Effector memory CD4-positive, alpha-beta T cell (primary cell): Measurements from ENCODE around the gene AATK.
"Not testable (repeated sequence)": the region's sequence is repeated elsewhere in the genome, so short reads cannot be mapped to it uniquely, and the experiment has no call there.

Source experiments
- DNase-seq, 3 donors: peaks; one replicate each; pipeline ENCODE4 v3.0.0-alpha.2; 2020
- H3K27ac ChIP-seq: 2 replicates; pipeline ENCODE4 v1.7.0; 2013; ENCODE audit warnings: mild to moderate bottlenecking, low read length, moderate library complexity; ENCODE audit not compliant: insufficient read depth, poor library complexity, severe bottlenecking
- H3K27me3 ChIP-seq: replicated peaks from 2 replicates; pipeline ENCODE4 v1.7.0; 2013; ENCODE audit warnings: mild to moderate bottlenecking, low read length; ENCODE audit not compliant: insufficient read depth, control insufficient read depth, poor library complexity, severe bottlenecking
- H3K36me3 ChIP-seq: 2 replicates; pipeline ENCODE4 v1.7.0; 2013; ENCODE audit warnings: mild to moderate bottlenecking, low read length, moderate library complexity; ENCODE audit not compliant: control insufficient read depth, insufficient read depth
- H3K4me1 ChIP-seq: 2 replicates; pipeline ENCODE4 v1.7.0; 2013; ENCODE audit warnings: low read length, mild to moderate bottlenecking; ENCODE audit not compliant: control insufficient read depth, insufficient read depth, poor library complexity, severe bottlenecking
- H3K4me3 ChIP-seq: 2 replicates; pipeline ENCODE4 v1.7.0; 2013; ENCODE audit warnings: low read length, low read depth, mild to moderate bottlenecking; ENCODE audit not compliant: insufficient read depth, poor library complexity, severe bottlenecking
- H3K9me3 ChIP-seq: 2 replicates; pipeline ENCODE4 v1.7.0; 2013; ENCODE audit warnings: mild to moderate bottlenecking, low read length, moderate library complexity; ENCODE audit not compliant: control insufficient read depth

The AATK gene

DNA sequence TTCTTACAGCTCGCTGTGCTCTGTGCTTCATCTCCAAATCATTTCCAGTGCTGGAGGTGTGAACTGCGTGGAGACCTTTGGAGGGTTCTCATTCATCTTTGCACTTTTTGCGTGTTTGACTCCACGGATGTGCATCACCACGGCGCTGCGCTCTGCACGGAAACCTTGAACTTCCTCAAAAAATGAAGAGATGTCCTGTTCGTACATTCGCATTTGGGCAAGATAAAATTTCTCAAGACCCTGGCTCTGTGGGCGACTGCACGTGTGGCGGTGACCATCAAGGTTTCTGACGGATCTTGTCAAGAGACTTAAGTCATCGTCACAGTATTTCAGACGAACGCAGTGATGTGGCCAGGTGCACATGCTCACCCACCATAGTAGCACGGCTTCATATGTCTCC is 11.1 kb downstream of the AATK start:
- no peak overlapping the region for H3K27ac ChIP-seq
- no peaks in the 10 kb centered on the region for H3K4me1 ChIP-seq

DNA sequence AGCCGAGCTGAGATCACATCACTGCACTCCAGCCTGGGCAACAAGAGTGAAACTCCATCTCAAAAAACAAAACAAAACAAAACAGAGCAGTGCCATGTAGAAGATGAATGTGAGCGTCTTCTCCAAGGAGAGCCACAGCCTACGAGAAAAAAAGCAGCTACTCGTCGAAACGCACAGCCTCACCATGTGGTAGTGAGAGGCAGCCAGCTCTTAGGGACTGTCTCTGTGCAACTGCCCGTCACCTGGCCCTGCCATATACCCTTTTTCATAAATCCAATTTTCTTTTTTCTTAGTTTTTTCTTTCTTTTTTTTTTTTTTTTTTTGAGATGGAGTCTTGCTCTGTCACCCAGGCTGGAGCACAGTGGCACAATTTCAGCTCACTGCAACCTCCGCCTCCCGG is 12.0 kb downstream of the AATK start:
- not testable (repeated sequence) for H3K4me1 ChIP-seq, DNase-seq, H3K9me3 ChIP-seq, H3K27me3 ChIP-seq, H3K4me3 ChIP-seq, H3K27ac ChIP-seq, H3K36me3 ChIP-seq

More for the DNA sequence above, 11.1 kb downstream of the AATK start:
- Histone ChIP-seq H3K27me3 (no peaks in the 10 kb centered on the region), H3K4me3 (no peak overlapping the region), H3K9me3 (no peaks in the 10 kb centered on the region), H3K36me3 (no peaks in the 10 kb centered on the region)
- no peak for DNase-seq

DNA sequence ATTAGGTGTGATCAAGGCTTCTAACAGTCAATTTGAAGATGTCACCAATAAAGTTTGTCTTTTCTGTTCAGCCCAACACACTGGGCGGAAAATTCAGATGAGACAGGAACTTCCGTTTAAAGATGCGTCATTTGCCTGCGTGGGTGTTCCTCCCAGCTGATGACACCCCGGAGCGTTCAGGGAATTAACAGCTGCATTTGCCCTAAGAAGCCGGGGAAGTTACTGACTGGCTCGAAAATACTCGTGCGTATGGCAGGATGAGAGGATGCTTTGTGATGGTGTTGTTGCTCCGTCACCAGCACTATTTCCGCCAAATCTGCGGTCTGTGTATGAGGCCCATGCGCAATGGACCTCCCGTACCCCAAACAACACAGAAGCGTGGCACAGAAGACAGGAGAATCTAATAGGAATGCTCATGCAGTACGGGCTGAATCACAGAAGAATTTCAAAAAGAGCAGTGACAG is 12.6 kb downstream of the AATK start:
- DNase-seq: peak in 2 of 3 donors; percentile 13 to 20
- no peaks in the 10 kb centered on the region for H3K4me1 ChIP-seq
- H3K4me3 ChIP-seq: no peak overlapping the region
- H3K27me3 ChIP-seq: no peaks in the 10 kb centered on the region
- peak overlapping the region; percentile 16 for H3K27ac ChIP-seq
- H3K36me3 ChIP-seq: no peaks in the 10 kb centered on the region
- no peaks in the 10 kb centered on the region for H3K9me3 ChIP-seq

DNA sequence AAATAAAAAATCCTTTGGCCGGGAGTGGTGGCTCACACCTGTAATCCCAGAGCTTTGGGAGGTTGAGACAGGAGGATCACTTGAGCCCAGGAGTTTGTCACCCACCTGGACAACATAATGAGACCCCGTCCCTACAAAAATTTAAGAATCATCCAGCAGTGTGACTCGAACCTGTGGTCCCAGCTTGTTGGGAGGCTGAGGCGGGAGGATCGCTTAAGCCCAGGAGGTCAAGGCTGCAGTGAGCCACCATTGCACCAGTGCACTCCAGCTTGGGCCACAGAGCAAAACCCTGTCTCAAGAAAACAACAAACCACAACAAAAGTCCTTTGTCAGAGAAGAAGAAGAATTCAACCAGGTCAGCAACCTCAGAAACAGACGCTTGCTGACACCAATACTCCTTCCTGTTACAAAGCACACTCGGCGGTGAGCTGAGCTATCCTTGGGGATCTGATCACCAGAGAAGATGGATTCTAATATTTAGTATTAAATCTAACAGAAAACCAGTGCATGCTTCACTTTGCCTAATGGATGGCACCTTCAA is 13.7 kb downstream of the AATK start:
- no peak overlapping the region for H3K27ac ChIP-seq
- no peaks in the 10 kb centered on the region for H3K27me3 ChIP-seq
- no peaks in the 10 kb centered on the region for H3K4me1 ChIP-seq
- no peak overlapping the region for H3K4me3 ChIP-seq
- H3K9me3 ChIP-seq: no peaks in the 10 kb centered on the region
- no peak for DNase-seq
- no peaks in the 10 kb centered on the region for H3K36me3 ChIP-seq

DNA sequence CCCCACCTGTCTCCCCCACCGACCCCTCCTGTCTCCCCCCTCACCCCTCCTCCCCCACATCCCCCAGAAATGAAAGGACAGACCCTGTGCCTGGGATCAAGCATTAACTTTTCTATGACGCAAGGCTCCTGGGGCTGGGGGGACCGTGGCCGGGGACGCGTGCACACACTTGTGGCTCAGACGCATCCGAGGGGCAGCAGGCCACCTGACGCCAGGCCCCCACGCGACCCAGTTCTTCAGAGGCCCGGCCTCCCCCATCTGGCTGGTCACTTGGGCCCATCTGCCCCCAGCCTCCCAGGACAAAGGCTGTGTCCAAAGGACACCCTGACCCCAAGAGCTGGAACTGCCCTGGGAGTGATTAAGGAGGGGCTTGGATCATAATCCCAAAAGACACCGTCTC is 14.7 kb downstream of the AATK start:
- no peaks in the 10 kb centered on the region for H3K27me3 ChIP-seq
- H3K27ac ChIP-seq: no peak overlapping the region
- no peaks in the 10 kb centered on the region for H3K4me1 ChIP-seq
- no peaks in the 10 kb centered on the region for H3K36me3 ChIP-seq
- no peak for DNase-seq
- no peak overlapping the region for H3K4me3 ChIP-seq
- H3K9me3 ChIP-seq: no peaks in the 10 kb centered on the region

DNA sequence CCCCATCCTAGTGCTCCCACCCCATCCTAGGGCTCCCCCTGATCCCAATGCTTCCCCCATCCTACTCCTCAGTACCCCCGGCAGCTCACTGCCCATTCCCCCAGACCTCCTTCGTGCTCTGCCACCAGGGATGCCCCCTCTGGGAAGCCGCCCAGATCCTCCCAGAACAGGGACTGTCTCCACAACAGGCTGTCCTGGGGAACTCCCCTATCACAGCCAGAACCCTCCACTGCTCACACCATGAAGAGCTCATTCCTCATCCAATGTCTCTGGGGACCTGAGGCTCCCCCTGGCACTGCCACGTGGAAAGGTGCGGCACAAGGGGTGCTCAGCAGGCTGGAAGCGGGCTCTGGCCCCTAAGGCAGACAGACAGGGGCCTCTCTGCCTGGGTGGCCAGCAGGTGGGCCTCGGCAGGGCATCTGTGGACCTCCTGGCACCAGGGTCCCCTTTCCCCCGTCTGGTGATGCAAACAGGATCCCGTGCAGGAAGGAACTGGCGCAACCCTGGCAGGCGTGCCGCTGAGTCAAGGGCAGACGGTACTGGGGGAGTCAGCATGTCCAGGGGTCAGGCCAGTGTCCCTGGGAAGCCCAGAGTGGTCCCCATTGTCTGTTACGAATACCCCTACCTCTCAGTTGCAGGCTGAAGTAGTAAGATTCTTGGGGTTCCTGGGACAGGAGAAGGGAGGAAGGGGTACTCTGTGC is 15.5 kb downstream of the AATK start:
- Histone ChIP-seq H3K27me3 (no peaks in the 10 kb centered on the region), H3K9me3 (no peaks in the 10 kb centered on the region), H3K4me1 (no peaks in the 10 kb centered on the region), H3K36me3 (no peaks in the 10 kb centered on the region), H3K4me3 (no peak overlapping the region), H3K27ac (no peak overlapping the region)
- DNase-seq: no peak

DNA sequence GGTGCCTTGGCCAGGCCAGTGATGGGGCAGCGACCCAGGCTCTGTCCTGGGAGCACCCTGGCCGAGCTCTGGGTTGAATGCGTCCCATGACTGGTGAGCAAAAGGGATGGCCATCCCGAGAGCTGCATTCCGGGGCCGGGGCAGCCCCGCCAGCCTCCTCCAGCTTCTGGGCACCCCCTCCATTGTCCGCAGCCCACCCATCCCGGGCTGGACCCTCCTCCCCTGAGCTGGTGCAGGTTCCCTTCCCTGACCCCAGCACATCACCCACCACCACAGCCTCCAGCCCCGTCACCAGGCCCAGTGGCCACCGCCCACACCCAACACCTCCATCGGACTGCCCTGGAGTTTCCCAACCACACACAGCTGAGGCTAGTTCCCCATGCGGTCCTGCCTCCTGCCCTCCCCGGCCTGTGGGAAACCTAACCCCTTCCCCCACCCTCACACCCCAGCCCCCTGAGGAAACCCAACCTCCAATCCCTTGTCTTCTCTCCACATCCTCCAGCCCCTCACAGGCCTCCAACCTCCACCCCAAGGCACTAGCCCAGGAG is 17.0 kb downstream of the AATK start:
- Histone ChIP-seq H3K27me3 (no peaks in the 10 kb centered on the region), H3K27ac (no peak overlapping the region), H3K4me1 (no peaks in the 10 kb centered on the region), H3K4me3 (no peak overlapping the region), H3K9me3 (no peaks in the 10 kb centered on the region), H3K36me3 (no peaks in the 10 kb centered on the region)
- no peak for DNase-seq

DNA sequence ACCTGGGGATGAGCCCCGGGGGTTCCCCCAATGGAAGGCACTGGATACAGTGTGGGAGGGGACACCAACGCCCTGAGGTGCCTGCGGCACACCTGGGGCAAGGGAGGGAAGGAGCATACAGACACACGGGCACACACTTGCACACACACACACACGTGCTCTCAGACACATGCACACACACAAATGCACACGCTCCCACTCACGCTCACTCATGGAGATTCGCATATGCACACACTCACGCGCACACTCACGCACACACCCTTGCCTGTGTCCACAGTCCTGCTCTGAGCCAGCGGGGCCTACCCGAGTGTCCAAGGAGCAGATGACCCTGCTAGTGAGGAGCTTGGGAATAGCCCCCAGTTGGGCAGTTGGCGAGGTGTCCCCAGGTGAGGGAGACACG is 17.4 kb downstream of the AATK start:
- Histone ChIP-seq H3K27me3 (no peaks in the 10 kb centered on the region), H3K36me3 (no peaks in the 10 kb centered on the region), H3K9me3 (no peaks in the 10 kb centered on the region), H3K4me1 (no peaks in the 10 kb centered on the region), H3K27ac (no peak overlapping the region), H3K4me3 (no peak overlapping the region)
- DNase-seq: no peak

DNA sequence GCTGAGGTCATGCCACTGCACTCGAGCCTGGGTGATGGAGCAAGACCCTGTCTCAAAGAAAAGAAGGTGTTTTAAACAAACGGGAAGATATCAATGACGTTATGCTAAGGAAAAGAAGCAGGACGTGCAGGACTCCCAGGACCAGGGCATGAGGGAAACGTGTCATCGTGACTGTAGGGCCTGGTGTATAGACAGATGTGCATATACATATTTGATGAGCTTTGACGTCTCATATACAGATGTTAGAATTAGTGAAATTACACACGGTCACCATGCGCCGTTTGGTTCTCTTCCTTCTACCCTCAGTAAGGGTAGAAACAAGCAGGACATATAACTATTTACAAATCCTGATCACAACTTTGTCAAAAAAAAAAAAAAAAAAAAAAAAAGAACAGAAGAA is 18.3 kb downstream of the AATK start:
- Histone ChIP-seq H3K4me1 (no peaks in the 10 kb centered on the region), H3K36me3 (no peaks in the 10 kb centered on the region)
- DNase-seq: no peak

DNA sequence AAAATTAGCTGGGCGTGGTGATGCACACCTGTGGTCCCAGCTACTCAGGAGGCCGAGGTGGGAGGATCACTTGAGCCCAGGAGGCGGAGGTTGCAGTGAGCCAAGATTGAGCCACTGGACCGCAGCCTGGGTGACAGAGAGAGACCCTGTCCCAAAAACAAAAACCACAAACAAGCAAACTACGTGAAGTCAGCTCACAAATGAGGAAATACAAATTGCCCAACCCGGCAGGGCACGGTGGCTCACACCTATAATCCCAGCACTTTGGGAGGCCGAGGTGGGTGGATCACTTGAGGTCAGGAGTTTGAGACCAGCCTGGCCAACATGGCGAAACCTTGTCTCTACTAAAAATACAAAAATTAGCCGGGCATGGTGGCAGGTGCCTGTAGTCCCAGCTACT is 19.8 kb downstream of the AATK start:
- DNase-seq: not testable (repeated sequence)

More for the DNA sequence above, 18.3 kb downstream of the AATK start:
- no peak overlapping the region for H3K27ac ChIP-seq
- no peaks in the 10 kb centered on the region for H3K9me3 ChIP-seq
- H3K4me3 ChIP-seq: no peak overlapping the region
- H3K27me3 ChIP-seq: no peaks in the 10 kb centered on the region

More for the DNA sequence above, 19.8 kb downstream of the AATK start:
- H3K9me3 ChIP-seq, H3K27ac ChIP-seq, H3K36me3 ChIP-seq, H3K27me3 ChIP-seq, H3K4me3 ChIP-seq, H3K4me1 ChIP-seq: not testable (repeated sequence)
